ENCODE results near the gene HMCN2. TPM values are rescaled to one million over a fixed set of nuclear protein-coding genes. Genes with fewer than 3 reads are reported as not detected.

HMCN2 gene
- polyA plus RNA-seq, 1 donor = 7.5 TPM

DNA sequence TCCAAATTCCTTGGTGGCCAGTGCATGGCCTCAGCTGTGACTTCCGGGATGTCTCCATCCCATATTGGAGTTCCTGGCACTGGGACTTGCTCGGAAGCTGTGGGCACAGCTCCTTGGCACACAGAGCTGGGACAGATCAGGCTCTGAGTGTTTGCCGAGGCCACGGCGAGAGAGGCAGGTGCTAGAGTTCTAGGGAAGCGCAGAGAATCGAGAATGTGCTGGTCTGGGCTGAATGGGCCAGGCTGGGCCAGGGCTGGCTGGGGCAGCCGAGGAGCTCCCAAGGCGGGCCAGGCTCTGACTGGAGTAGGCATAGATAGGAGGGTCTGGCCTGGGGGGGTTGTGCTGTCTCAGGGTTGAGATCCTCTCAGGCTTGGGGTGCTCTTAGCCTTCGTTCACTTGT, 45.4 kb downstream of the HMCN2 start:
- DNase-seq = no peak

DNA sequence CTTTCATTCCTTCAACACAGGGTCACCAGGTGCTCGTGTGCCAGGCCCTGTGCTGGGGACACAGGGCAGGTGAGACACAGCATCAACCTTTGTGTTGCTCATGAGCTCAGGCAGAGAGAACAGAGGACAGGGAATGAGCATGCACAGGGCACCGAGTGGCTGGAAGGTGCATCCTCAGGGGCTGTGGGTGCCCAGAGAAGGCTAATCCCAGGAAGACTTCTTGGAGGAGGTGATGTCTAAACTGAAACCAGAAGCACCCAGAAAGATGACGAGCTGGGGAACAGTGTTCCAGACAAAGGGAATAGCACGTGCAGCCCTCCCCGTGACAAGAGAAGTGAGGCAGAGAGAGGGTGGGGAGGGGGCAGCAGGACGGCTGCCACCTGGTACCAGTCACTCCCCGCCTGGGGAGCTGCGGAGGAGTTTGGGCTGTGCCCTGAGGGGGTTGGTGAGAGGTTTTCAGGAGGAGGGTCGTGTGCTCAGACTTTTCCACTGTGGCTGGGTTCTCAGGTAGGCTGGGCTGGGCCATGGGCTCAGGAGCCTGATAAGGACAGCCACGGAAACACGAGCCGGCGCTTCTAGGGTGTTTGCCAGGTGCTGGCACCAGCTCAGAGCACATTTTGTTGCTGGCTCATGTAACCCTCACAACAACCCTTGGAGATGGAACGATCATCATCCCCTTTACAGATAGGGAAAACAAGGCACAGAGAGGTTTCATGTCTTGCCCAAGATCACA, 46.0 kb downstream of the HMCN2 start:
- no peak for DNase-seq

DNA sequence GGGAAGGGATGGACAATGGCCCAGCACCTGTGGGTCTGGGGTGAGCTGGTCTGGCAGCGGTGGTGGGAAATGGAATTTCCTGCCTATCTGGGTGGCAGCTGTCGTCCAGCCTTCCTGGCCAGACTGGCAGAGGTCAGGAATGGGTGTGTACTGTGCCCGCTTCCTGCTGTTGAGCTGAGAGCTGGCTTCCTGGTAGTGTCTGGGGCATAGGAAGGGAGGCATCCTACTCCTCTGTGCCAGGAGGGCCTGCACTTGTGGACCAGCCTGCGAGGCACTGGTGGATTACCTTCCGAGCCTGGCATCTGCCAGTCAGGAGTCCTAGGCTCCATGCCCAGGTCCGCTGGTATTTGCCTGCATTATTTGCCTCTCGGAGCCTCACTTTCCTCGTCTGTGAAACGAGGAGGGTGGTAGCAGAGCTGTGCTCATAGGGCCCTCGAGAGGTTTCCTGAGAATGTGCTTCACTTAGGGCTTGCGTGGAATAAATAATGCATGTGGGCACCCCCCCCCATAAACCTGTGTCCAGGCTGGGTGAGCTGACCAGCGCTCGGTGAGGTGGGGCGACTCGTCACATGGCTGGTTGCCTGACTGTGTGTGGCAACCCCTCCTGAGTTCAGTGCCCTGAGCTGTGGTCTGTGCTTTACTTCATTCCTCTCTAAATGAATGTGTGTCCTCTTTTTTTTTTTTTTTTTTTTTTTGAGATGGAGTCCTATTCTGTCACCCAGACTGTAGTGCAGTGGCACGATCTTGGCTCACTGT, 47.7 kb downstream of the HMCN2 start:
- DNase-seq = no peak

DNA sequence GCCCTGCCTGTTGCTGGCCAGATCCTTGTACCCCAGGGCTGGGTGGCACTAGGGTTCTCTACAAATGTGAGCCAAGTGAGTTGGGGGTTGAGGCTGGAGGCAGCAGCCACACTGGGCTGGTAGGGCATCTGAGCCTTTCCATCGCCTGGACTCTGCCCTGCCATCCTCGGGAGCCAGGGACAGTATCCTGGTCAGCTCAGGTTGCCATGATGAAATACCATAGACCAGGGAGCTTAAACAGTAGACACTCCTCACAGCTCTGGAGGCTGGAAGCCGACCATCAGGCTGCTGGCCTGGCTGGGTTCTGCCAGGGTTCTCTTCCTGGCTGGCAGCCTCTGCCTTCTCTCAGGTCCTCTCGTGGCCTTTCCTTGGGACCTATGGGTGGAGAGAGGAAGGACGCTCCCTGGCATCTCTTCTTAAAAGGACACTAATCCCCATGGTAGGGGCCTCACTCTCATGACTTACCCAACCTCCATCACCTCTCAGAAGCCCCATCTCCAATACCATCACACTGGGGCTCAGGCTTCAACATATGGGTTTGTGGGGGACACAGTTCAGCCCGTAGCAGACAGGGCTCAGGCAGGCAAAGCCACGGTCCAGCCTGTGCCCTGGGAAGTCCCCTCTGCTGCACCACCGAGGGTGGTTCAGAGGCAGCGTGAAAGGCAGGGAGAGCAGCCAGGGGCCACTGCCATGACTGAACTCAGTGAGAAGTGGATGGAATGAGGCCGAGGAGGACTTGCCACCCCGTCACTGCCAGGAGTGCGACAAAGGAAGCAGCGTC, 50.1 kb downstream of the HMCN2 start:
- DNase-seq = no peak

DNA sequence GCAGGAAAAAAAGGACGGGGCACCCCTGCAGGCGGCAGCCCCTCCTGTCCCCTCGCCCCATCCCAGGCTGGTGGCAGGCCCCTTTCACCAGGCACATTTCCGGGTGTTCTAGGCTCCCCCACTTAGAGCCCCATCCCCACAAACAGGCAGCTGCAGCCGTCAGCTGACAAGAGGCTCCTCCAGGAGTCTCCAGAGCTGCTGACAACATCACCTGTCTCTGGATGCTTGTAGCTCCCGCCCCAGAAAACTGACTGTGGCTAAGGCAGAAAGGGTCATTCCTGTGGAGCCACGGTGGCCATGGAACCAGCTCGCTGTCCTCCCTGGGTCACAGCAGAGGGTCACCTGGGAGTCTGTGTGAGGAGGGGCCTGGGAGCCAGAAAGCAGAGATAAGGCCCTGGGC, 50.9 kb downstream of the HMCN2 start:
- DNase-seq = no peak

DNA sequence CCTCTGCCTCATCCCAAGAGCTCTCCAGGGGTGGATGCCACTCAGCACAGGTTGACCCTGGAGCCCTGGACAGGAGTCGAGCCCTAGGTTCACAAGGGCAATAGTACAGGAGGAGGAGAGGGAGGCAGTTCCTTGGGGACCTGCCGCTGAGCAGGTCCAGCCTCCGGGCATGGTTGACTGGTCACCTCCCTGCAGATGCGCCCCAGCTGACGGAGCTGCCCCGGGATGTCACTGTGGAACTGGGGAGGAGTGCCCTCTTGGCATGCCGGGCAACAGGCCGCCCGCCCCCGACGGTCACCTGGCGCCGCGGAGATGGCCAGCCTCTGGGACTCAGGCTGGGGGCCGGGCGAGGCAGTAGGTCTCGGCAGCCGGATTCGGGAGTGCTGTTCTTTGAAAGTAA, 53.7 kb downstream of the HMCN2 start:
- no peak for DNase-seq

DNA sequence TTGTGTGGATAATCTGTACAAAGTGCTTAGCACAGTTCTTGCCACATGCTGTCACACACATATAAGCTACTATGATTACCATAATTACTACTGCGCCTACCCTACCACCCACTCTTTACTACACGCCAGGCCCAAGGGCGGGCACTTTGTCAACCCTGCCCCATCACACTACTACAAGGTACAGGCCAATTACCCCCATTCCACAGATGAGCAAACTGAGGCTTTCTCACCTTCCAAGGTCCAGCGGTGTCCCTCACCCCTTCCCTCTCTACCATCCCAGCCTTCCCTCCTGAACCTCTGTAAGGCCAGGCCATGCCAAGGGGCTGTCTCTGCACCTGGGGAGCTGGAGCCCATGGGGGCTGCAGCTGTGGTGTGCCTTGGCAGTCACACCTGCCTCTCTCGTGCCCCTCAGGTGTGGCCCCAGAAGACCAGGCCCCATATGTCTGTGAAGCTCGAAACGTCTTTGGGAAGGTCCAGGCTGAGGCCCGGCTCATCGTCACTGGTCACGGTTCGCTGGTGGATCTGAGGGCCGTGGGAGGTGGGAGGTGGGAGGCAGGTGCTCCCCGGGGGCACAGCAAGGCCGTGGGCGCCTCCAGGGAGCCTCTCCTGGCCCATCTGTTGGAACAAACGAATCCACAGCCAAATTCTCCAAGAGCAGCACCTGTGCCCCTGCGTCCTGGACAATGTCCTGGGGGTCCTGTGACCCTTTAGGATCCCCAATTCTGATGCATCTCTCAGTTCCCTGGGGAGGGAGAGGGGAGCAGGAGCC, 54.6 kb downstream of the HMCN2 start:
- DNase-seq = no peak

DNA sequence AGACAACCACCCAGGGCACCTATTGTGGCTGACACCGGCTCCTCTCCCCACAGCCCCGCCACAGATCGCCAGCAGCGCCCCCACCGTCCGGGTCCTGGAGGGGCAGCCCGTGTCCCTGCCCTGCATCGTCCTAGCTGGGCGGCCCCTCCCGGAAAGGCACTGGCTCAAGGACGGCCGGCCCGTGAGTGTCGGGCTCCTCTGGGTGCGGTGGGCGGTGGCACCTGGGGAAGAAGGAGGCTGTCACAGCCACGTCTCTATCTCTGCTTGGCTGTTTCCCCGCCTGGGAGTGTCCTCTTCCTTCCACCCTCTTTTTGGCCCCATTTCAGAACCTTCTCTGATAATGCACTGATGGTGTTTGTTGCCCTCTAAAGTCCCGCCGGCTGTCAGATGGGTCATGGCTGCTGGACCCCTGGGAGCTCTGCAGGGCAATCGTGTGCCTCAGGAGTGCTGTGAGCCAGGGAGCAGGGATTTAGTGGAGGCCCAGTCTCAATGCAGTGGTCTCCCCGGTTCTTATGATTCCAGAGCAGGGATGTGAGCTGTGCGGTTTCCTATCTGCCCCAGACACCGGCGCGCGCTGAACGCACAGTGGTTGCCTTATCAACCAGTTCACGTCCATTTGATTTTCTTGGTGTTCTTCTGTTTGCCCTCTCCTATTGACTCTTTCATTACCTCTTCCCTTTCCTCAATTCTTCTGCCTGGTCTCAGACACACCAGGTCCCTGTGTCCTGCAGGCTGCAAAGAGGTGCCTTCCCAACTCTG, 55.3 kb downstream of the HMCN2 start:
- DNase-seq = no peak

DNA sequence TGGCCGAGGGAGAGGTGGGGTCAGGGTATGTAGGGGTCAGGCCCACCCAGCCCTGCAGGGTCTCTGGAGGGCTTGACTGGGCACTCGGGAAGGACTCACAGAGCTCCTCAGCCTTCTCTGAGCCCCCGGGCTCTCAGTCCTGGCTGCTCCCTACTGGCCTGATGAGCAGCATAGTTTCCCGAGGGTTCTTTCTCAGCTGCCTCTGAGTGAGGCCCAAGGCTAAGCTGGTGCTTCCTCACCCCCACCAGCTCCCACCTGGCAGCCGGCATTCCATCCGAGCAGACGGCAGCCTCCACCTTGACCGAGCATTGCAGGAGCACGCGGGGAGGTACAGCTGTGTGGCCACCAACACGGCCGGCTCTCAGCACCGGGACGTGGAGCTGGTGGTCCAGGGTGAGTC, 56.0 kb downstream of the HMCN2 start:
- no peak for DNase-seq

DNA sequence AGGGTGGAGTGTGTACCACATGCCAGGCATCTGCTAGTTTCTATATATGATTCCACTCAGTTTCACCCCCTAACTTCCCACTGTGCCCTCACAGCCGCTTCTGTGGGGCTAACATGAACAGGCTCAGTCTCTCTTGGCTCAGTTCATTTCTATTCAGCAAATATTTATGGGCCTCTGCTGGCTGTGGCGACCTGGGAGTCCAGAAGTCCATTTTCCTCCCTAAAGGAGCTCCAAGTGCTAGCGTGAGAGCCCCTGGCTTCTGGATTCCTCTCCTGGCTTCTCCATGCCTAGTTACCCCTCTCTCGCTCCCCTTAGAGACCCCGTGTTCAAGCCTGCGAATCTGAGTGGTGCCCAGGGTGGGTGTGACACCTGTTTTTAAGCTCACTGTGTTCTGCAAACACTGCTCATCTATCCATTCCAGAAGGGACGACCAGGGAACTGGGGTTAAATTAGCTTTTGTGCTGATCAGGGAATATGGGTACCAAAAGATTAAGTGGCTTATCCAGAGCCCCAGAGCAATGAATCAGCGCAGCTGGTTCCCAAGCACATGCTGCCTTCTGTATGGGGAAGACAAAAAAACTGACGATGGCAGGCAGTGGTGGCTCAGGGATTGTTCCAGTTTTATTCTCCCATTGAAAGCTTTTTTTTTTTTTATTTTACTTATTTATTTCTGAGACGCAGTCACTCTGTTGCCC, 57.6 kb downstream of the HMCN2 start:
- no peak for DNase-seq

DNA sequence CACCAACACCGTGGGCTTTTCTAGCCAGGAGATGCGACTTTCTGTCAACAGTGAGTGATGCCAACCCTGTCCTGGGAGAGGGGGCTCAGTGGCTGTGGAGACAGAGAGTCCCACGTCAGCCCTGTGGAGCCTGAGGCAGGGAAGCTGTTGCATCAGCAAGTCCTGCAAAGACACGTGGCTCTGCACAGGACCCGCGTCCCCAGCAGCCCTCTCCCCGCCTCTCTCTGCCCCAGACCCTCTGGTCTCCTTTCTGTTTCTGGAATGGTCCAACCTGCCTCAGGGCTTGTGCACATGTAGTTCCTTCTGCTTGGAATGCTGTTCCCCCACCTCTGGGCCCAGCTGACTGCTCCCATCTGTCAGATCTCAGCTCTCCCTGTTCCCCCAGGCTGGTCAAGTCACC, 60.4 kb downstream of the HMCN2 start:
- no peak for DNase-seq

DNA sequence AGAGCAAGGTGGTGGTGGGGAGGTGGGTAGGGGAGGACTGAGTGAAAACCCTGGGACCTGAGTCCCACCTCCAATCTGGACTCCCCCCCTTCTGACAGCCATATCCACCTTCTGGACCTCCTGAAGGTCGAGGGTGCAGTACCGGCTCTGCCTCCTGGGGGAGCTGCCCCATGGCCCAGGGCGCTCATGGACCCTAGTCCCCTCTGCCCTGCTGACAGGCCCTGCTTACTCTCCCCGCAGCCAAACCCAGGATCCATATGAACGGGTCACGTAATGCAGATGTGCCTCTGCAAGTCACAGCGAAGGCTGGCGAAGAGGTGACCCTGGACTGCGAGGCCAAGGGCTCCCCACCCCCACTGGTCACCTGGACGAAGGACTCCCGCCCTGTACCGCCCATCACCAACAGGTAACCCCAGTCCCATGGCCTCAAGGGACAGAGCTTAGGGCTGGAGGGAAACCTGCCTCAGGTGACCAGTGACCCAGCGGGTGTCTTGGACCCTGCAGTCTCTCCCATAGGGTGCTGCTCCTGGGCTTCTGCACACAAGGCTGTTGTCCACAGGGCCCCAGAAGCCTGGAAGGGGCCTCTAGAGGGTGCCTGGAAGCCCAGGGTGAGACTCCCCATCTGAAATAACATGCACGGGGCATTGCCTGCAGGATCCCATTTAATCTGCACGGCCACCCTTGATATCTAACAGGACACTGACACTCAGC, 61.7 kb downstream of the HMCN2 start:
- DNase-seq = no peak

DNA sequence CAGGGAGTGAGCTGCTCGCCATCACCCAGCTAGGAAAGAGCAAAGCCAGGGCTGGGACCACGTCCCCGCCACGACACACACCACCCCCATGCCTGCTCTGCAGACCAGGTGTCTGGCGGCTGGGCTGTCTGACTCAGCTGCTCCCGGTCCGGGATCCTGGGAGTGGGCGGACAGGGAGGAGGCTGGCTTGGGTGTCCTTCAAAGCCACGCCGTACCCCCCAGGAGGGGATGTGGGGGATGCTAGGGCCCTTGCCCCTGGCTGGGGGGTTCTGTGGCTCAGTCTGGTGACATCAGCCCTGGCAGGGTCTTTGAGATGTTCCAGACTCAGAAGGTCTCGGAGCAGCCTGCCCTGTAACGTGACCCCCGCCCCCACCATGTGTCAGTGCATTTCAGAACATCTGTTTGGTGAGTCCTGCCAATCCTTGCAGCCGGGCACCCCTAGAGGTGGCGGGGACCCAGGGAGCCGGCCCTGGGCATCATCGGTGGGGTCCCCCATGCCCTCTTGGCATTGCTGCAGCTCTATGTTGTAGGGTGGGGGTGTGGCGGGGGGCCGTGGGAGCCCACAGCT, 62.3 kb downstream of the HMCN2 start:
- no peak for DNase-seq

DNA sequence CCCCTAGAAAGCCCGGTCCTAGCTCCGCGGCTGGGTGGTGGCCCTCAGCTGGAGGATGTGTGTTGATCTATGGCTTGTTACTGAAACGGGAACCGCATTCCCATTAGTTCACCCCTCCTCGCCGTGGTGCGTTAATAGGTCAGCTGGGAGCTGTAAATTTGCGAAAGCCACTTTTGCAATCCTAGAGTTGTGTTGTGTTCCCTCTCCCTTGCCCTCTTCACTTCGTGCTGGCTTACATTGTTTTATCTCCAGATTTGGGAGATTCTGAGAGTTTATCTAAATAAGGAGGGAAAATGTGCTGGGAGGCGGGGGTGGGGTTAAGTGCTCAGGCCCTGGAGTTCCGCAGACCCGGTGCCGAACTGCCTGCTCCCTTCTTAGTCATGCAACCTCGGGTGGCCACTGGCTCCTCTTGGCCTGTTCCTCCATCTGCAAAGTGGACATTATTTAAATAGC, 62.8 kb downstream of the HMCN2 start:
- no peak for DNase-seq

DNA sequence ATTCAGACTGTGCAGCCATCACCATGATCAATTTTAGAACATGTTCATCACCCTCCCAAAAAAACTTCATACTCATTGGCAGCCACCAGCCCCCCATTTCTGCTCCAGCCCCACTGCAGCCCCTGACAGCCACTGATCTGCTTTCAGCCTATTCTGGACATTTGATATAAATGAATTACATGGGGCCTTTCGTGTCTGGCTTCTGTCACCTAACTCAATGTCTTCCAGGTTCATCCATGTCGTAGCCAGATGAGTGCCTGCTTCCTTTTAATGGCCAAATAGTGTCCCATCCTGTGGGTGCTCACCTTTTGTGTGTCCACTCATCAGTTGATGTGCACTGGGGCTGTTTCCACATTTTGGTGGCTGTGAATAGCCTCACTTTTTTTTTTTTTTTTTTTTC, 63.5 kb downstream of the HMCN2 start:
- no peak for DNase-seq

DNA sequence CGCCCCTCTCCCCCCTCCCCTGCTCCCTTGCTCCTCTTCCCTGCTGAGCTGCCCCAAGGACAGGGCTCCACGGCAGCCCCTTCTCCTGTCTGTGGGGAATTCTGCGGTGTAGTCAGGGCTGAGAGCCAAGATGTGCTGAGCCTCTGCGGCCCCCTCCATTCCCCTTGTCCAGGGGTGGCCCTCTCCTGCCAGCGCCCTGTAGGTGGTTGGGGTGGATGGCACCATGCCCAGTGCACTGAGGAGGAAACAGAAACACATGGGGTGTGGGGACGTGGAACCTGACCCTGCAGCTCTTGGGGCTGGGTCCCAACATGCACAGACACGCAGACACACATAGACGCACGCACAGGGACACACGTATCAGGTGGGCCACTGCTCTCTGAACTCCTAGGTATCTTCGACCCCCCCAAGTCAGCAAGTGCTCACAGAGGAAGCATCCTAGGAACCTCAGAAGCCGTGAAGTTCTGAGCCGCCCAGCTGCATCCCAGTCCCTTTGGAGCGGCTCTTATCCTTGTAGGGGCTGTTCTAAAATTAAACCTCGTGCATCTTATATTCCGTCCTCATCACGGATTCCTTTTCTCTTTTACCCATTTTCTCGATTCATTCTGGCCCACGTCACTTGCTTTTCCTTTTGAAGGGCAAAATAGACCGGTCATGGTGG, 64.8 kb downstream of the HMCN2 start:
- no peak for DNase-seq

DNA sequence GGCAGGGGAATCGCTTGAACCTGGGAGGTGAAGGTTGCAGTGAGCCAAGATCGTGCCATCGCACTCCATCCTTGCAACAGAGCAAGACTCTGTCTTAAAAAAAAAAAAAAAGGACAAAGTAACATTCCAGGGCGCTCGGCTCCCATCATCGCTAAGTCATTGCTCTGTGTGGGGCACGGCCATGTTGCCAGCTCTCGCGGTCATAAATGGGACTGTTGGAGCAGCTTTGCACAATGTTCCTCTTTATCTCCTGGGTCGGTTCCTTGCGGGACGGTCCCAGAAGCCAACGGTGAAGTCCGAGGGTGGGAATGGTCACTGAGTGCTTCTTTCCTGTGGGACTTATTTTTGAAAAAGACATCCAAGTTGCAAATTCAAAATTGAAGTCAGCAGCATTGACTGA, 65.5 kb downstream of the HMCN2 start:
- no peak for DNase-seq

DNA sequence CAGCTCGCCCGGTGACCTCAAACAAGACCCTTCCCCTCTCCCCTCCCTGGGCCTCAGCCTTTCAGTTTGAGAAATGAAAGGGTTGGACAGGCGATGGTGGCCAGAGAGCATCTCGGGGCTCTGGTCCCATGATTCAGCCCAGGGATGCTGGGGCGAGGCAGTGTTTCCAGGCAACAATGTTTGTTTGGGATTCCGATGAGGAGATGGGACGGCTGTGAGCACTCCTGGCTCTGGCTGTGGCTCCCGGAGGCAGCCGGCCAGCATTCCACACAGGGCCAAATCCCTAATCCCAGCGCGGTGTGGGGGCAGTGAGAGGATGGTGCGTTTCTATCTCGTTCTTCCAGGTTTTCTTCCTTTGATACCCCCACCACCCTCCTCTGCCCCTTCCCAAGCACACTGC, 66.0 kb downstream of the HMCN2 start:
- peak; percentile 85 for DNase-seq

DNA sequence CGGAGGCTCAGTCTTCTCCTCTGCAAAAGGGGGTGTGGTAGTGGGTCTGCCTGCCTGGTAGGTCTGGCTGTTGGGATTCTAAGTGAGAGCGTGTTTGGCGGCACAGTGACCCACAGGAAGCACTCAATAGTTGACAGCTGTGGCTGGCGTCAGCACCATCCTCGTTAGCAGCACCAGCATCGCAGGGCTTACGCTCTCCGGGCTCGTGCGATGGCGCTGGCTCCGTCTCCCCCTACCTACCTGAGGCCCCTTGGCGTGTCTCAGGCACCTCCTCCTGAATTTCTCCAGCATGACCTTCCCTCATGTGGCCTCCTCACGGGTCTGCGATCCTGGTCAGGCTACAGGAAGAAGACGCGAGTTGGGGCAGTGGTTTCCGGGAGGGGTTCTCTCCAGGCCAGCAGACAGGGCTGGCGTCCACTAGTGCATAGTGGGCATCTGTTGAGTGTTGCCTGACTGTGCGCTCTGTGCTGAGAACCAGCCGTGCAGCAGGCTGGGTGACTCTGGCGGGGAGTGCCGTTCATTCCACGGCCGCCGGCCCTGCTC, 66.9 kb downstream of the HMCN2 start:
- DNase-seq = no peak

Measured in hindlimb muscle (tissue), 1 donor.